WTC11 (cell line): ENCODE data around the gene SNAP47. TPM values are rescaled to one million over a fixed set of nuclear protein-coding genes. Genes with fewer than 3 reads are reported as not detected.

Source experiments
- ATAC-seq: fragments of 200-7000 bp; cut with Tn5 transposase; 2 replicates; pipeline ENCODE4 v1.10.0; 2021; ENCODE audit warnings: mild to moderate bottlenecking, moderate library complexity
- CTCF ChIA-PET: fragments of 300-600 bp; sonication (Branson Sonifier 250); formaldehyde crosslinking; loops from one replicate; lab custom pipeline; 2021; ENCODE audit warnings: antibody characterized with exemption; lab: Charles Lee
- POLR2A ChIA-PET: fragments of 350-600 bp; sonication (Branson Sonifier 250); formaldehyde crosslinking; loops from one replicate; lab custom pipeline; 2021; ENCODE audit warnings: antibody characterized with exemption; lab: Charles Lee
- DNase-seq: peaks from one replicate; pipeline ENCODE4 v3.0.0; 2021; ENCODE audit warnings: low spot score
- H3K27ac Mint-ChIP-seq: 2 replicates; pipeline ENCODE4 v1.8.0; 2021; ENCODE audit warnings: mixed read lengths
- H3K27me3 Mint-ChIP-seq: 2 replicates; pipeline ENCODE4 v1.8.0; 2021; ENCODE audit warnings: low read depth, mild to moderate bottlenecking, moderate library complexity, mixed read lengths
- H3K36me3 Mint-ChIP-seq: 2 replicates; pipeline ENCODE4 v1.8.0; 2021; ENCODE audit warnings: mixed read lengths
- H3K4me1 Mint-ChIP-seq: 2 replicates; pipeline ENCODE4 v1.8.0; 2022; ENCODE audit warnings: mixed read lengths
- H3K4me3 Mint-ChIP-seq: 2 replicates; pipeline ENCODE4 v1.8.0; 2021; ENCODE audit warnings: mild to moderate bottlenecking, moderate library complexity, mixed read lengths
- H3K9me3 Mint-ChIP-seq: 2 replicates; pipeline ENCODE4 v1.8.0; 2021; ENCODE audit warnings: mixed read lengths
- CTCF ChIP-seq: fragments of 200-600 bp; IDR thresholded peaks from 2 replicates; pipeline ENCODE4 v1.8.0; 2022; ENCODE audit warnings: antibody characterized with exemption
- E2F4 ChIP-seq: sonication (generic); formaldehyde crosslinking; IDR thresholded peaks from 2 replicates; pipeline ENCODE4 v1.8.1; 2022; ENCODE audit warnings: low read depth, mild to moderate bottlenecking, moderate library complexity, missing genetic modification reagents, borderline replicate concordance
- ERG ChIP-seq: fragments of 250-450 bp; sonication (Bioruptor Pico); IDR thresholded peaks from 2 replicates; pipeline ENCODE4 v1.8.0; 2021; ENCODE audit warnings: mild to moderate bottlenecking
- FOXP1 ChIP-seq: sonication (generic); formaldehyde crosslinking; IDR thresholded peaks from 2 replicates; pipeline ENCODE4 v1.8.0; 2022; ENCODE audit warnings: missing genetic modification reagents, mild to moderate bottlenecking, moderate library complexity, borderline replicate concordance
- HMGA2 ChIP-seq: fragments of 250-450 bp; sonication (Bioruptor Pico); IDR thresholded peaks from 2 replicates; pipeline ENCODE4 v1.4.0; 2021; ENCODE audit warnings: mild to moderate bottlenecking, moderate library complexity
- HMGXB4 ChIP-seq: sonication (generic); formaldehyde crosslinking; IDR thresholded peaks from 2 replicates; pipeline ENCODE4 v1.8.1; 2023; ENCODE audit warnings: mild to moderate bottlenecking, moderate library complexity, missing genetic modification reagents
- KAT7 ChIP-seq: sonication (generic); formaldehyde crosslinking; IDR thresholded peaks from 2 replicates; pipeline ENCODE4 v1.8.1; 2023; ENCODE audit warnings: missing genetic modification reagents, mild to moderate bottlenecking, borderline replicate concordance
- NR2C2 ChIP-seq: sonication (generic); formaldehyde crosslinking; IDR thresholded peaks from 2 replicates; pipeline ENCODE4 v1.8.0; 2022; ENCODE audit warnings: mild to moderate bottlenecking, missing genetic modification reagents
- PRRX2 ChIP-seq: fragments of 250-450 bp; sonication (Bioruptor Pico); IDR thresholded peaks from 2 replicates; pipeline ENCODE4 v1.8.0; 2021; ENCODE audit warnings: mild to moderate bottlenecking
- RELA ChIP-seq: sonication (generic); formaldehyde crosslinking; IDR thresholded peaks from 2 replicates; pipeline ENCODE4 v1.8.1; 2022; ENCODE audit warnings: missing genetic modification reagents, mild to moderate bottlenecking, borderline replicate concordance
- SOX15 ChIP-seq: fragments of 250-450 bp; sonication (Bioruptor Pico); IDR thresholded peaks from 2 replicates; pipeline ENCODE4 v1.9.0; 2021; ENCODE audit warnings: mild to moderate bottlenecking
- SP1 ChIP-seq: sonication (generic); formaldehyde crosslinking; conservative IDR thresholded peaks from 2 replicates; pipeline ENCODE4 v1.8.1; 2022; ENCODE audit warnings: missing genetic modification reagents
- TP53 ChIP-seq: sonication (generic); formaldehyde crosslinking; IDR thresholded peaks from 2 replicates; pipeline ENCODE4 v1.8.1; 2023; ENCODE audit warnings: mild to moderate bottlenecking, missing genetic modification reagents
- ZBTB21 ChIP-seq: sonication (generic); formaldehyde crosslinking; IDR thresholded peaks from 2 replicates; pipeline ENCODE4 v1.8.1; 2023; ENCODE audit warnings: mild to moderate bottlenecking, missing genetic modification reagents, borderline replicate concordance
- ZNF416 ChIP-seq: fragments of 250-450 bp; sonication (Bioruptor Pico); IDR thresholded peaks from 2 replicates; pipeline ENCODE4 v1.9.0; 2021; ENCODE audit warnings: mild to moderate bottlenecking, inconsistent platforms
- ZNF423 ChIP-seq: fragments of 250-450 bp; sonication (Bioruptor Pico); IDR thresholded peaks from 2 replicates; pipeline ENCODE4 v2.1.2; 2022; ENCODE audit warnings: mild to moderate bottlenecking, moderate library complexity
- total RNA-seq: library from RNA; stranded (reverse); gene quantifications from 3 replicates; pipeline ENCODE4 v1.2.3, GENCODE V29; 2021
- TF ChIP-seq, protein P1 (sequence below): sonication (generic); formaldehyde crosslinking; IDR thresholded peaks from 2 replicates; pipeline ENCODE4 v1.8.0; 2022; ENCODE audit warnings: missing genetic modification reagents
- TF ChIP-seq, protein P2 (sequence below): sonication (generic); formaldehyde crosslinking; IDR thresholded peaks from 2 replicates; pipeline ENCODE4 v1.8.0; 2023; ENCODE audit warnings: missing genetic modification reagents, mild to moderate bottlenecking, borderline replicate concordance

SNAP47 gene
- total RNA-seq, 1 experiment from 2014 or later: 50.8 TPM

- no peak for TF ChIP-seq ERG (CRISPR knock-in tag)
- no peak for TF ChIP-seq SOX15 (CRISPR knock-in tag)
- TF ChIP-seq PRRX2 (CRISPR knock-in tag): no peak
- TF ChIP-seq, protein P1, sequence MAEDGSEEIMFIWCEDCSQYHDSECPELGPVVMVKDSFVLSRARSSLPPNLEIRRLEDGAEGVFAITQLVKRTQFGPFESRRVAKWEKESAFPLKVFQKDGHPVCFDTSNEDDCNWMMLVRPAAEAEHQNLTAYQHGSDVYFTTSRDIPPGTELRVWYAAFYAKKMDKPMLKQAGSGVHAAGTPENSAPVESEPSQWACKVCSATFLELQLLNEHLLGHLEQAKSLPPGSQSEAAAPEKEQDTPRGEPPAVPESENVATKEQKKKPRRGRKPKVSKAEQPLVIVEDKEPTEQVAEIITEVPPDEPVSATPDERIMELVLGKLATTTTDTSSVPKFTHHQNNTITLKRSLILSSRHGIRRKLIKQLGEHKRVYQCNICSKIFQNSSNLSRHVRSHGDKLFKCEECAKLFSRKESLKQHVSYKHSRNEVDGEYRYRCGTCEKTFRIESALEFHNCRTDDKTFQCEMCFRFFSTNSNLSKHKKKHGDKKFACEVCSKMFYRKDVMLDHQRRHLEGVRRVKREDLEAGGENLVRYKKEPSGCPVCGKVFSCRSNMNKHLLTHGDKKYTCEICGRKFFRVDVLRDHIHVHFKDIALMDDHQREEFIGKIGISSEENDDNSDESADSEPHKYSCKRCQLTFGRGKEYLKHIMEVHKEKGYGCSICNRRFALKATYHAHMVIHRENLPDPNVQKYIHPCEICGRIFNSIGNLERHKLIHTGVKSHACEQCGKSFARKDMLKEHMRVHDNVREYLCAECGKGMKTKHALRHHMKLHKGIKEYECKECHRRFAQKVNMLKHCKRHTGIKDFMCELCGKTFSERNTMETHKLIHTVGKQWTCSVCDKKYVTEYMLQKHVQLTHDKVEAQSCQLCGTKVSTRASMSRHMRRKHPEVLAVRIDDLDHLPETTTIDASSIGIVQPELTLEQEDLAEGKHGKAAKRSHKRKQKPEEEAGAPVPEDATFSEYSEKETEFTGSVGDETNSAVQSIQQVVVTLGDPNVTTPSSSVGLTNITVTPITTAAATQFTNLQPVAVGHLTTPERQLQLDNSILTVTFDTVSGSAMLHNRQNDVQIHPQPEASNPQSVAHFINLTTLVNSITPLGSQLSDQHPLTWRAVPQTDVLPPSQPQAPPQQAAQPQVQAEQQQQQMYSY (CRISPR knock-in tag): no peak
- no peak for TF ChIP-seq RELA (CRISPR knock-in tag)
These were observed 50.8 kb downstream of the SNAP47 start (continued) for GRCh38 chr1:227785805-227786671.

DNA sequence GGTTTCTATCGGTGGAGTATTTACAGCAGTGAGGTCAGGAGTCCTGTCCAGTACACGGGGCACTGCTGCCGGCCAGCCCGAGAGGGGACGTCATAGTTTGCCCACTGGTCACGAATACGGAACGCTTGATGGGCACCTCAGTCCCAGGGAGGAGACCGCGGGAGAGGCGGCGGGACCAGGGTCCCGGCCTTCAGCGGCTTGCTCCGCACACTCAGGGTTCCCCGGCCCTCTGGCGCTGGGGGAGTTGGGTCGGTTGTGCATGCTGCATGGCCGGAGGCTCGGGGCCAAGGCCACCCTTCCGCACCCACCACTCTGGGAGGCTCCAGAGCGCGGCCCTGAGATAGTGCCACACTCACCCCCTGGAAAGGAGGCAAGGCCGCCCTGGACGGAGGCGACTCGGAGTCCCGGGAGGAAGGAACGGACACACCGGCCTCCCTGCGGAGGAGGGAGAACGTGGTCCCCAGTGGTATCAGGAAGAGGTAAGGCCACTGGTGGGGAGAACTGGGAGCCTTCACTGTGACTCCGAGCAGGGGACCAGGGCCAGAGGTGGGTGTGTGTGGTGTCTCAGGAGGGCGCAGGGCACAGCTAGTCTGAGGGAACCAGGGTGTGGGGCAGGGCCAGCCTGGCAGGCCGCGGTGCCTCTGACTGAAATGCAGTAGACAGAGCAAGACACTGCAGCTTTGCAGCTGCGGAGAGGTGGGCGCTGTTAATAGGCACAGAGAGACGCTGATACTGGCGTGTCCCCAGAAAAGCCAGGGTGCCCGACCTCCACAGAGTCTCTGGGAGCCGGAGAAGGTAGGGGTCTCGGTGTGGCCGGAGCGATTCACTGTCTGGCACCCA, 51.7 kb downstream of the SNAP47 start:
- CTCF ChIA-PET: interaction anchor here (1.1 to 3.4 kb wide), 4 partner anchors 101 to 167 kb away, joined by 3 to 42 read pairs (median 4); no protein-coding TSS in a partner anchor
- Mint-ChIP-seq H3K36me3 (peaks cover 4% of the 10 kb centered on the region; the same call in 1 of the 2 replicates), H3K27me3 (peaks cover 50% of the 10 kb centered on the region), H3K4me3 (peak overlapping the region; percentile 77), H3K27ac (no peak overlapping the region), H3K4me1 (peaks cover 9% of the 10 kb centered on the region), H3K9me3 (no peaks in the 10 kb centered on the region)
- ATAC-seq: no peak
- no peak for DNase-seq
- POLR2A ChIA-PET: no interaction called here
- no peak for TF ChIP-seq E2F4
- no peak for TF ChIP-seq NR2C2 (CRISPR knock-in tag)
- TF ChIP-seq TP53: no peak
- TF ChIP-seq FOXP1: no peak
- TF ChIP-seq HMGXB4 (CRISPR knock-in tag): no peak
- no peak for TF ChIP-seq CTCF
- no peak for TF ChIP-seq ZNF423 (CRISPR knock-in tag)
- TF ChIP-seq, protein P2, sequence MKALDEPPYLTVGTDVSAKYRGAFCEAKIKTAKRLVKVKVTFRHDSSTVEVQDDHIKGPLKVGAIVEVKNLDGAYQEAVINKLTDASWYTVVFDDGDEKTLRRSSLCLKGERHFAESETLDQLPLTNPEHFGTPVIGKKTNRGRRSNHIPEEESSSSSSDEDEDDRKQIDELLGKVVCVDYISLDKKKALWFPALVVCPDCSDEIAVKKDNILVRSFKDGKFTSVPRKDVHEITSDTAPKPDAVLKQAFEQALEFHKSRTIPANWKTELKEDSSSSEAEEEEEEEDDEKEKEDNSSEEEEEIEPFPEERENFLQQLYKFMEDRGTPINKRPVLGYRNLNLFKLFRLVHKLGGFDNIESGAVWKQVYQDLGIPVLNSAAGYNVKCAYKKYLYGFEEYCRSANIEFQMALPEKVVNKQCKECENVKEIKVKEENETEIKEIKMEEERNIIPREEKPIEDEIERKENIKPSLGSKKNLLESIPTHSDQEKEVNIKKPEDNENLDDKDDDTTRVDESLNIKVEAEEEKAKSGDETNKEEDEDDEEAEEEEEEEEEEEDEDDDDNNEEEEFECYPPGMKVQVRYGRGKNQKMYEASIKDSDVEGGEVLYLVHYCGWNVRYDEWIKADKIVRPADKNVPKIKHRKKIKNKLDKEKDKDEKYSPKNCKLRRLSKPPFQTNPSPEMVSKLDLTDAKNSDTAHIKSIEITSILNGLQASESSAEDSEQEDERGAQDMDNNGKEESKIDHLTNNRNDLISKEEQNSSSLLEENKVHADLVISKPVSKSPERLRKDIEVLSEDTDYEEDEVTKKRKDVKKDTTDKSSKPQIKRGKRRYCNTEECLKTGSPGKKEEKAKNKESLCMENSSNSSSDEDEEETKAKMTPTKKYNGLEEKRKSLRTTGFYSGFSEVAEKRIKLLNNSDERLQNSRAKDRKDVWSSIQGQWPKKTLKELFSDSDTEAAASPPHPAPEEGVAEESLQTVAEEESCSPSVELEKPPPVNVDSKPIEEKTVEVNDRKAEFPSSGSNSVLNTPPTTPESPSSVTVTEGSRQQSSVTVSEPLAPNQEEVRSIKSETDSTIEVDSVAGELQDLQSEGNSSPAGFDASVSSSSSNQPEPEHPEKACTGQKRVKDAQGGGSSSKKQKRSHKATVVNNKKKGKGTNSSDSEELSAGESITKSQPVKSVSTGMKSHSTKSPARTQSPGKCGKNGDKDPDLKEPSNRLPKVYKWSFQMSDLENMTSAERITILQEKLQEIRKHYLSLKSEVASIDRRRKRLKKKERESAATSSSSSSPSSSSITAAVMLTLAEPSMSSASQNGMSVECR (CRISPR knock-in tag): no peak
- no peak for TF ChIP-seq KAT7
- no peak for TF ChIP-seq SP1 (CRISPR knock-in tag)
- no peak for TF ChIP-seq HMGA2
- TF ChIP-seq ZNF416 (CRISPR knock-in tag): no peak
- no peak for TF ChIP-seq ZBTB21 (CRISPR knock-in tag)
